Measurements from ENCODE around the gene ARHGAP10.

DNA sequence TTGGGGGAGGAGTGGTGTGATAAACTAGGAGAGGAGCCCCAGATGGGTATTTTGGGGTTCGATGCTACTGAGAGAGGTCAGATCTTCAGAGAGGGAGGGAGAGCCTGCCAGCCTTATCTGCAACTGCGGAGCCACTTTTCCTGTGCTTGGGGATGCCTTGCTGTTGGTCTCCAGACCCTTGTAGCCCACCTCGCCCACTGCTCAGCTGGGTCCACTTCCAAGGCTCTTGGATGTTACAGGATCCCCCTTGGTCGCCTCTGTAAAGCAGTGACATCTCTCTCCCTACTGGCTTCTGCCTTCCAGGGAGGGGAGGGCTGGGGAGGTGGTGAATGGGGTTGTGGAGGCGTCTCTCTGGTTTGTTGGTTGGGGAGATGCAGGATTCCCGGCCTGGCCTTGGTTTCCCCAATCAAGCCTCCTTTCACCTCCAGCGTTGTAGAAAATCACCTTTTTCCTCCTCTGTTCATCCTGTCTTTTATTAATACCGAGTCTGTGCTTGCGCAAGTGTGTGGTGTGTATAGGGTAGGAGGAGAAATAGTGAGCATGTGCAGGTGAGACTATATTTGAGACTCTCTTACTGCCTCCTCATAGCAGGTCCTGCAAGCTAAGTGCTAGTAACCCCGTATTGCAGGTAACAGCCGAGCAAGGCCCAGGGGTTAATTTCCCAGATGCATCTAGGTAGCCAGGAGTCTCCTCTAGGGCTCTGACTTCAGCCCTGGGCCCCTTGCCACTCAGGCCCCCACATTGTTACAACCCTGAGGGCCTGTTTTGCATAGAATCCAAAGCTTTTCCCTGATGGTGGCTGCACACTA, 337.4 kb downstream of the ARHGAP10 start:
- TF ChIP-seq, protein P1, sequence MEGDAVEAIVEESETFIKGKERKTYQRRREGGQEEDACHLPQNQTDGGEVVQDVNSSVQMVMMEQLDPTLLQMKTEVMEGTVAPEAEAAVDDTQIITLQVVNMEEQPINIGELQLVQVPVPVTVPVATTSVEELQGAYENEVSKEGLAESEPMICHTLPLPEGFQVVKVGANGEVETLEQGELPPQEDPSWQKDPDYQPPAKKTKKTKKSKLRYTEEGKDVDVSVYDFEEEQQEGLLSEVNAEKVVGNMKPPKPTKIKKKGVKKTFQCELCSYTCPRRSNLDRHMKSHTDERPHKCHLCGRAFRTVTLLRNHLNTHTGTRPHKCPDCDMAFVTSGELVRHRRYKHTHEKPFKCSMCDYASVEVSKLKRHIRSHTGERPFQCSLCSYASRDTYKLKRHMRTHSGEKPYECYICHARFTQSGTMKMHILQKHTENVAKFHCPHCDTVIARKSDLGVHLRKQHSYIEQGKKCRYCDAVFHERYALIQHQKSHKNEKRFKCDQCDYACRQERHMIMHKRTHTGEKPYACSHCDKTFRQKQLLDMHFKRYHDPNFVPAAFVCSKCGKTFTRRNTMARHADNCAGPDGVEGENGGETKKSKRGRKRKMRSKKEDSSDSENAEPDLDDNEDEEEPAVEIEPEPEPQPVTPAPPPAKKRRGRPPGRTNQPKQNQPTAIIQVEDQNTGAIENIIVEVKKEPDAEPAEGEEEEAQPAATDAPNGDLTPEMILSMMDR (IDR thresholded peaks at IDR 0.05), result no peak
- no peak for TF ChIP-seq POLR2A (IDR thresholded peaks at IDR 0.05)
